ENCODE data around the gene NCK2. TPM values are rescaled to one million over a fixed set of nuclear protein-coding genes. Genes with fewer than 3 reads are reported as not detected.
A peak's percentile ranks its signal among the peaks of the same experiment; 100 is the strongest.

The NCK2 gene
- total and polyA plus RNA-seq, 2 experiments from 2014 or later: 55.0 to 65.9 TPM

- no peak for DNase-seq (ENCODE audit: low read depth in 1 of 2, low spot score in 1 of 2)
- no peaks in the 10 kb centered on the region for H3K36me3 ChIP-seq
- H3K27me3 ChIP-seq: no peaks in the 10 kb centered on the region
- H3K9me3 ChIP-seq (ENCODE audit: low read depth): no peaks in the 10 kb centered on the region
- H3K27ac ChIP-seq: no peak overlapping the region
- peaks cover 16% of the 10 kb centered on the region for H3K4me1 ChIP-seq (ENCODE audit: low read depth)
- no peak for TF ChIP-seq CTCF (IDR thresholded peaks at IDR 0.05; ENCODE audit: low read depth, low read length)
- no peak overlapping the region for H3K4me3 ChIP-seq
Measured at GRCh38 chr2:105809097-105809473, 64.4 kb downstream of the NCK2 start.

GRCh38 chr2:105809723-105810122, 65.0 kb downstream of the NCK2 start:
- H3K27ac ChIP-seq: no peak overlapping the region
- peaks cover 16% of the 10 kb centered on the region for H3K4me1 ChIP-seq (ENCODE audit: low read depth)
- TF ChIP-seq CTCF (IDR thresholded peaks at IDR 0.05; ENCODE audit: low read depth, low read length): no peak
- no peaks in the 10 kb centered on the region for H3K36me3 ChIP-seq
- no peaks in the 10 kb centered on the region for H3K9me3 ChIP-seq (ENCODE audit: low read depth)
- no peak overlapping the region for H3K4me3 ChIP-seq
- no peak for DNase-seq (ENCODE audit: low read depth in 1 of 2, low spot score in 1 of 2)
- no peaks in the 10 kb centered on the region for H3K27me3 ChIP-seq

- Histone ChIP-seq H3K27me3 (no peaks in the 10 kb centered on the region), H3K36me3 (no peaks in the 10 kb centered on the region), H3K4me3 (no peak overlapping the region), H3K9me3 (ENCODE audit: low read depth) (no peaks in the 10 kb centered on the region), H3K27ac (peak overlapping the region; percentile 57), H3K4me1 (ENCODE audit: low read depth) (peaks cover 16% of the 10 kb centered on the region)
- peak; percentile 54 to 73 for DNase-seq (ENCODE audit: low read depth in 1 of 2, low spot score in 1 of 2)
- TF ChIP-seq CTCF (IDR thresholded peaks at IDR 0.05; ENCODE audit: low read depth, low read length): no peak
Measured at GRCh38 chr2:105812180-105813044, 67.7 kb downstream of the NCK2 start.

- no peak for TF ChIP-seq CTCF (IDR thresholded peaks at IDR 0.05; ENCODE audit: low read depth, low read length)
- DNase-seq (ENCODE audit: low read depth in 1 of 2, low spot score in 1 of 2): no peak
- peaks cover 16% of the 10 kb centered on the region for H3K4me1 ChIP-seq (ENCODE audit: low read depth)
- H3K36me3 ChIP-seq: no peaks in the 10 kb centered on the region
- no peaks in the 10 kb centered on the region for H3K27me3 ChIP-seq
- no peak overlapping the region for H3K27ac ChIP-seq
- no peak overlapping the region for H3K4me3 ChIP-seq
- no peaks in the 10 kb centered on the region for H3K9me3 ChIP-seq (ENCODE audit: low read depth)
Measured at GRCh38 chr2:105813045-105813315, 68.3 kb downstream of the NCK2 start.

- no peaks in the 10 kb centered on the region for H3K9me3 ChIP-seq (ENCODE audit: low read depth)
- no peak overlapping the region for H3K4me3 ChIP-seq
- no peaks in the 10 kb centered on the region for H3K27me3 ChIP-seq
- TF ChIP-seq CTCF (IDR thresholded peaks at IDR 0.05; ENCODE audit: low read depth, low read length): no peak
- no peaks in the 10 kb centered on the region for H3K36me3 ChIP-seq
- no peak for DNase-seq (ENCODE audit: low read depth in 1 of 2, low spot score in 1 of 2)
- H3K27ac ChIP-seq: no peak overlapping the region
- peaks cover 16% of the 10 kb centered on the region for H3K4me1 ChIP-seq (ENCODE audit: low read depth)
Measured at GRCh38 chr2:105813405-105813804, 68.7 kb downstream of the NCK2 start.
